NCI-H1105 (cell line): ENCODE results near the gene ATL1.
A peak's percentile ranks its signal among the peaks of the same experiment; 100 is the strongest.
"Not testable (repeated sequence)": the region's sequence is repeated elsewhere in the genome, so short reads cannot be mapped to it uniquely, and the experiment has no call there.

Source experiments
- DNase-seq: peaks from one replicate; lab custom pipeline; 2025; lab: John Stamatoyannopoulos, UW

ATL1 gene

GRCh38 chr14:50603565-50603964 lies 43.6 kb downstream of the ATL1 start:
- no peak for DNase-seq

GRCh38 chr14:50605766-50606165 lies 45.8 kb downstream of the ATL1 start:
- no peak for DNase-seq

- DNase-seq, result no peak
These were observed 46.5 kb downstream of the ATL1 start for GRCh38 chr14:50606468-50606867.

- no peak for DNase-seq
These were observed 47.2 kb downstream of the ATL1 start for GRCh38 chr14:50607181-50607580.

GRCh38 chr14:50607761-50608160 lies 47.8 kb downstream of the ATL1 start:
- DNase-seq, result no peak

- no peak for DNase-seq
These were observed 48.4 kb downstream of the ATL1 start for GRCh38 chr14:50608302-50608851.

- no peak for DNase-seq
These were observed 50.5 kb downstream of the ATL1 start for GRCh38 chr14:50610465-50610864.

GRCh38 chr14:50612806-50613205 lies 52.9 kb downstream of the ATL1 start:
- DNase-seq, result no peak

GRCh38 chr14:50615056-50615455 lies 55.1 kb downstream of the ATL1 start:
- no peak for DNase-seq

GRCh38 chr14:50615552-50615951 lies 55.6 kb downstream of the ATL1 start:
- DNase-seq, result no peak

GRCh38 chr14:50616275-50616674 lies 56.3 kb downstream of the ATL1 start:
- no peak for DNase-seq

- peak; percentile 16 for DNase-seq
These were observed 59.7 kb downstream of the ATL1 start for GRCh38 chr14:50619569-50620141.

- DNase-seq, result no peak
These were observed 60.4 kb downstream of the ATL1 start for GRCh38 chr14:50620341-50620740.

GRCh38 chr14:50622978-50623377 lies 63.0 kb downstream of the ATL1 start:
- no peak for DNase-seq

GRCh38 chr14:50624447-50624846 lies 64.5 kb downstream of the ATL1 start:
- DNase-seq, result no peak

GRCh38 chr14:50624947-50625346 lies 65.0 kb downstream of the ATL1 start:
- not testable (repeated sequence) for DNase-seq

GRCh38 chr14:50631408-50631821 lies 71.5 kb downstream of the ATL1 start:
- DNase-seq, result no peak

- DNase-seq, result no peak
These were observed 74.0 kb downstream of the ATL1 start for GRCh38 chr14:50633954-50634353.

- no peak for DNase-seq
These were observed 75.2 kb downstream of the ATL1 start for GRCh38 chr14:50635141-50635540.

GRCh38 chr14:50647282-50647681 lies 87.3 kb downstream of the ATL1 start:
- DNase-seq, result no peak

- DNase-seq, result no peak
These were observed 87.8 kb downstream of the ATL1 start for GRCh38 chr14:50647753-50648152.

GRCh38 chr14:50649691-50650090 lies 89.7 kb downstream of the ATL1 start:
- DNase-seq, result no peak

GRCh38 chr14:50656776-50657175 lies 96.8 kb downstream of the ATL1 start:
- no peak for DNase-seq

- DNase-seq, result no peak
These were observed 97.8 kb downstream of the ATL1 start for GRCh38 chr14:50657753-50658152.
